Measurements from ENCODE around the gene MRPL10.

Gene MRPL10

GRCh38 chr17:47862621-47863440 is 31.5 kb upstream of the MRPL10 start:
- no peak for DNase-seq

DNA sequence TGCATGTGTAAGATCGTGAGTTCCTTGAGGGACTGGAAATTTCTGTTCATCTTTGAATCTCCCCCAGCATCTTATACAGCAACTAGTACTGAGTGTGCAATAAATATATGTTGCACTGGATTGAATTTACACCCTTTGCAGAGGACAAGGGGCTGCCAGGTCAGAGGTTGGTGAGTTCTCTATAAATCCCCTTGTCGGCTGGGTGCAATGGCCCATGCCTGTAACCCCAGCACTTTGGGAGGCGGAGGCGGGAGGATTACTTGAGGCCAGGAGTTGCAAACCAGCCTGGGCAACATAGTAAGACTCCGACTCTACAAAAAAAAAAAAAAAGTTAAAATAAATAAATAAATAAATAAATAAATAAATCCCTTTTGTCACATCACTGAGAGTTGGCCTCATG is 29.0 kb upstream of the MRPL10 start:
- no peak for DNase-seq

GRCh38 chr17:47857551-47858455 is 26.5 kb upstream of the MRPL10 start:
- no peak for DNase-seq

- DNase-seq: no peak
Observed at GRCh38 chr17:47856830-47857229, 25.5 kb upstream of the MRPL10 start.

DNA sequence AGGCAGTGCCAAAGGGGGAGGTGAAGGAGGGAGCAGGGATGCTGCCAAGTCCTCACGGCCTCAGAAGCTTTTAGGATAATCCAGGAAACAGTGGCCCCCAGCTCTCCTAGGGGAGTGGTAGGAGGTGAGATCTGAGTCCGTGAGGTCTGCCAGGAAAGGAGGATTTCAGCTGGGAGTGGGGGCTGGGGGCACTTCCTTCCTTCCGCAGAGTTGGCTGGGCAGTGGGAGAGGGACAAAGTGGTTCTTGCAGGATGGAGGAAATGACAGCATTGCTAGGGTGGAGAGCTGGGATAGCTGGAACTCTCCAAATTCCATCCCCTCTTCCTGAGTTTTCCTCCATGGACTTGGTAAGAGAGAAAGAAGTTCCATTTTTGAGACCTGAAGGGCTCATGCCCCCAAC is 24.4 kb upstream of the MRPL10 start:
- no peak for DNase-seq

DNA sequence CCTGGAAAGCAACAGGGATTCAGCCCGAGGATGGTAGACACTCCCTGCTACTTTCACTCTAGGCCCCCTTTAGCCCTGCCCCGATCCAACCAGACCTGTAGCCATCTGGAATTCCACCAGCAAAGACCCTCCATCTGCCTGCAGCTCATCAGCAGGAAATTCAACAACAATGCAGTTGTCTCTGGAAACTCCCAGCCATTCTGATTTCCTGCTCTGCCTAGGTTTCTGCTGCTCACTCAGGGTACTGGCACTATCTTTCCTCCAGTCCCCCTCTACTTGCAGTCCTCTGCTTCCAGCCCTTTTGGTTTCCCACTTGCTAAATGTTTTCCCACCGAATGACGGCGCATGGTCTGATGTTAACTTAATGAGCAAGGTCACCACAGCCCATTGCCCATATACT is 22.3 kb upstream of the MRPL10 start:
- DNase-seq: no peak

DNA sequence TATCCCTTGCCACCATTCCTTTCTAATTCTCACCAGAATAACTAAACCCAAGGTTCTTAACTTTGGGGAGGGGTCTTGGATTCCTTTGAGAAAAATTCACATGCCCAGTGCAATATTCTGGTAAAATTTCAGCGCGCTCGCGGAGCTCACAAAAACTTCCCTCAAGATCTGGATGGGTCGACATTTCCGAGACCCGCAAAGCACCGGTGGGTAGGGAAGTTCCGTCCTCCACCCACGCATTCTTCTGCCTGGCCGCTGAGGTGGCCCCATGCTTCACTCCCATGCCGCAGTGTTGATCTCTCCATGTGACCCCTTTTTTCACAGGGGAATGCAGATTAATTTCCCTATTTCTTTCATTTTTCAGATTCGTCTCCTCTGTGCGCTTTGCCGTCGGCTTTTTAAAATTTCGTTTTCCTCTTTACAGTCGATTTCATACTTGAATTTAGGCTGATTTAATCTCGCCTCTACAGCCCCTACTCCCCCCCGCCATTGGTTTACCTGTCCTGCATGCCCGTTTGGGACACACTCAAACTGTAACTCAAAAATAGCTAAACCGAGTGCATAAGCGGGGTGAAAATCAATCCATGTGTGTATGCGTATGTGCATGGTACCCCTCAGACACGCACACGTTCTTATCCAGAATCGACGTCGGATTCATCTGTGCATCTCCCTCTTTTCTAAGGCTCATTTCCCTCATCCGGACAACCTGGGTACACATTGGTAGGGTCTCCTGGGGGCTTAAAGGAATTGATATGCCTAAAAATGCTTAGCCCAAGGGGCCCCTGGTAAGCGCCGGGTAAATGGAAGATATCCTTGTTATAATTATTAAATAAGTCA is 21.0 kb upstream of the MRPL10 start:
- peak; percentile 58 for DNase-seq

DNA sequence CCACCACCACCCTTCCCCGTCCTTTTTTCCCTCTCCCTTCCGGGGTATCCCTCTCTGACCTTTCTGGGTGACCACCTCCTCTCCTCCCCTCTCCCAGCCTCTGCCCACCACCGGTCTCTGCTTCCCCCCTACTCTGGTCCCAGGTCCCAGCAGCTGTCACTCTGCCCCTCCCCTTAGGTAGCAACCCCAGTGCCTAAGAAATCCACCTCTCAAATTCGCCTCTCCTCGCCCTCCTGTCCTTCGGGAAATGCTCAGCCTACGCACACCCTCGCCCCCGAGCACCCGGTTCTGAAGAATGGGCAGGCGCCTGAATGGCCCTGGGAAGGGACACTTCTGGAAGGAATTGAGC is 20.4 kb upstream of the MRPL10 start:
- DNase-seq: no peak

DNA sequence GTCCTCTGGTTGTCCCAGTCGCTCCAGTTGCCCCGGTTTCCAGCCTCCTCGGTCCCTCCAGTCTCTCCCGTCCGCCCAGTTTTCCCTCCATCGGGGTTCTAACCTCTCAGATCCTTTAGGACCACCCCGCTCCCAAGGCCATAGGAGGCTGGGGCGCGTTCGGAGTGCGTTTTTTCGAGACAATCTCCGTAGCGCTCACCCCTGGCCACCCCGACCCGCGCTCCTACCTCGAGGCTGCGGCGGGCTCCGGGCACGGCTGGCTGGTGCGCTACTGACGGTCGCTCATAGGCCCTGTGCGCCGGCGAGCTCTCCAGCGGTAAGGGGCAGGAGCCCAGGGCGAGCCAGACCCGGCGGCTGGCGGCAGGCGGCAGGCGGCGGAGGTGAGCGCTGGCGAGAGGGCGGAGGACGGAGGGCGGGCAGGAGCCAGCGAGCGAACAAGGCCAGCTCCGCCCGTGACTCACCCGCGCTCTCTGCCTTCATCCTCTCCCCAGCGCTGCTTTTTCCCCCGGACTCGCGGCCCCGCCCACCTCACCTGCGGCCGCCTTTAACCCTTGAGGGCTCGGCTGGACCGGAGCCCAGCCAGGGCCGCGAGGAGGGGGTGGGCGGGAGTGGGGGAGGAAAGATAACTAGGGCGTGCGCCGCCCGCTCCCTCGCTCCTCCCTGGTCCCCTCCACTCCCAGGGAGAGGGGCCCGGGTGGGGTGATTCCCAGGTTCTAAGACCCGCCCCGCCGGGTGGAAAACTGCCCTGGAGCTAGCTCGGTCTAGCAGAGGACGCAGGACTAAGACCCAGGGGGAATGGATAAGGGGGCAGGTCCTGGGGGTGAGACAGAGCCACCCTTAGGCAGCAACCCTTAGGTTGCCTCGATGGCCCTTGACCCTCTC is 19.6 kb upstream of the MRPL10 start, which contains the start of gene SP6:
TSS of gene SP6 (minus strand) at position 472 of the 882 bp plus-strand sequence. CDS start 2,734 bp downstream, outside the sequence.
- DNase-seq: peak; percentile 78

- no peak for DNase-seq
Observed at GRCh38 chr17:47850373-47850691, 19.0 kb upstream of the MRPL10 start.

- no peak for DNase-seq
Observed at GRCh38 chr17:47848198-47848513, 16.8 kb upstream of the MRPL10 start.

DNA sequence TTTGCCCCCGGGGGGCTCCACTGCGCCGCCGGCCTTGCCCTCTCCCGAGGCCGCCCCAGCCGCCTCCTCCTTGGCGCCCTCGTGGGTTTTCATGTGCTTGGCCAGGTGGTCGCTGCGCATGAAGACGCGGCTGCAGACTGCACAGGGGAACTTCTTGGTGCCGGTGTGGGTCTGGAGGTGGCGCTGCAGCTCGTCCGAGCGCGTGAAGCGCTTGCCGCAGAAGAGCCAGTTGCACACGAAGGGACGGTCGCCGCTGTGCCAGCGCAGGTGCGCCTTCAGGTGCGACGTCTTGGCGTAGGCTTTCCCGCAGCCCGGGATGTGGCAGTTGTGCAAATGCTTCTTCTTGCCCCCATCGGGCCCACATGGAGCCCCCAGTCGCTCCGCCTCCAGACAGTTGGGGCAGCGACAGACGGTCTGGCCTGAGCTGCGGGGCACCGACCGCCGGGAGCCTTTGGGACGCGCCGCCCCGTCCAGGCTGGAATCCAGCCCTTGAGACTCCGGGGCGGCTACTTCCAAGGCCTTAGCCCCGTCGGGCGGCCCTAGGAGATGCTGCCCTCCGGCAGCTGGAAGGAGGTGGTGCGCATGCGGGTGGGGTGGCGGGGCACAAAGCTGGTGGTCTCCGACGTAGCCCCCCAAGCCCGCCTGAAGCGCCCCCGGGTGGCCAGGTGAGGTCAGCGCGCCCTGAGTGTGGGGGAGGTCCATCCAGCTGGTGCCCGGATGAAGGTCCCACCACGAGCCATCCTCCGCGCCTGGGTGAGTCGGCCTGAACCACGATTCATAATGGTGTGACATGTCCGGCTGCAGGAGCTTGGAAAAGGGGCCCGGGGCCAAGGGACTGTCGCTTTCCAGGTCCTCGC is 16.2 kb upstream of the MRPL10 start:
- DNase-seq: peak; percentile 47

- no peak for DNase-seq
Observed at GRCh38 chr17:47846716-47847340, 15.5 kb upstream of the MRPL10 start.

GRCh38 chr17:47845716-47846075 is 14.4 kb upstream of the MRPL10 start:
- DNase-seq: no peak

DNA sequence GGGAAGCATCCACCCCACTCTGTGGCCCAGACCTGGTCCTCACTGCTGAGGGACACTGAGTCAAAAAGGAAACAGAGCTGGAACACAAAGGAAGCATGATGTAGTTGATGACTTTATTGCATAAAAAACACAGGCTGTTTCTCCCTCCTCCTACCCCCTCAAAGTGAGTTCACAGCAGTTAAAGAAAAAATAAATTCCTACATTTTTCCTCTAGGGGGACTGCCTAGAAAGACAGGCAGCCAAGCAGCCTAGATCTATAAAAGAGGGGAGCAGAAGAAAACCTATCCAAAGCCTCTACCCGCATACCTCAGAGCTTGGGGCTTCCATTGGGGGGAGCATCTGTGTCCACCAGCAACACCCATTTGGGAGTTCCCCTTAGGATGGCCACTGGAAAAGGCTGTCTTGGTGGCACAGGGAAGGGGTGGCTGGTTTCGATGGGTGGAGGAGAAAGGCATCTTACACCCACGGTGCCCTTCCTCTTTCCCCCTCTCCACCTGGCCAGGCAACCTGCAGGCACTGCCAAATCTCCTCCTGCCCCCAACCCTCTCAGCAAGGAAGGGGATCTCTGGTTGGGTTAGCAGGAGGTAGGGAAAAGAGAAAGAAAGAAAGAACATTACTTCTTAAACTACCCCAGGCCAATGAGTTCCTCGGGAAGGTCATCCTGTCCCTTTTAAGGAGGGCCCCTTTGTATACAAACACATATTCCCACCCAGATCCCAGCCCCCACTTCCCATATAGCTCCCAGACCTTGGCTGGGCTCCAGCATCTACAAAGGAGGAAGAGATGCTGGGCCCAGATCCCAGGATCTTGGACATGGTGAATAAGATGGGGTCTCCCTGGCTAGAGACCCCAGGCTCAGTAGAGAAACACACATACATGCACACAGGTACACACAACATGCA is 13.7 kb upstream of the MRPL10 start:
- DNase-seq: no peak

DNA sequence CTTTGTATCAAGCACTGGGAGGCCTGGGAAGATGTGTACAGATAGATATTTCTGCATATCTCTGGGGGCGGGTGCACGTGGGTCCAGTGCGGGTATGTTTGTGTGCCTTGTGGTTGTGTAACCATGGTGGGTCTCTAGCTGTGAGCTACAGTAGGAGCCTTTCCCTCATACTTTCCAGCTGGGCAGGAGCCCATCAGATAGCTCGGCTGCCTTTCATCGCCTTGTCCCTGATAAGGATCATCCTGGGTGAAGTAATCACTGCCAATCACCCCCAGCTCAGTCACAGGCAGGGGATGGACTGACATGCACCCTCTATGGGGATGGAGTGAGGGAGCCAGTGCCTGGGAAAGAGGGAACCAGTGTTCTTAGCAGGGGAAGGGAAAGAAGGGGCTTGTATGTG is 12.9 kb upstream of the MRPL10 start:
- no peak for DNase-seq

GRCh38 chr17:47843391-47843730 is 12.0 kb upstream of the MRPL10 start:
- DNase-seq: no peak

- DNase-seq: no peak
Observed at GRCh38 chr17:47841488-47842291, 10.3 kb upstream of the MRPL10 start.
